ENCODE measurements around the gene TMEM108.

Gene TMEM108

DNA sequence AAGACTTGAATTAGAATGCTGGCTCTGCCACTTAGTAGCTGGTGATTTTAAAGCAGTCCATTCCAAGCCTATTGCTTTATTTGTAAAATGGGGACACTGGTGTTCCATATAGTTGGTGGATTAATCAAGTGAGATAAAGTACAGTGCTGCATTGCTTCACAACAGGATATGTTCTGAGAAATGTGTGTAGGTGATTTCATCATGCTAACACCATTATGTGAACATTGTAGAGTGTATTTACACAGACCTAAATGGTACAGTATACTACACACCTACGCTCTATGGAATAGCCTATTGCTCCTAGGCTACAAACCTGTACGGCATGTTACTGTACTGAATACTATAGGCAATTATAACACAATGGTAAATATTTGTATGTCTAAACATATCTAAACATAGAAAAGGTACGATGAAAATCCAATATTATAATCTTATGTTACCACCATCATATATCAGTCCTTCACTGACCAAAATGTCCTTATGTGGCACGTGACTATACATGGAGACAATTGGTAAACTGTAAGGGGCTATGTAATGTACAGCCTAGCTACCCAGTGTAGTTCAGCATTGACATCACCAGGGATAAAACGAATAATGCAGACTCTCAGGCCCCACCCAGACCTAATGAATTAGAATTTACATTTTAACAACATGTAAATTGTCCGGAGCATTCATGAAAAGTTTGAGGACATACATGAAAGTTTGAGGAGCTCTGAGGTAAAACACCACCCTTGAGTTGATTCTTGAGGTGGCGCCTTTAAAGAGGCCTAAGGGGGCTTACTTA lies 240.3 kb downstream of the TMEM108 start:
- no peak for DNase-seq (ENCODE audit: low spot score)

DNA sequence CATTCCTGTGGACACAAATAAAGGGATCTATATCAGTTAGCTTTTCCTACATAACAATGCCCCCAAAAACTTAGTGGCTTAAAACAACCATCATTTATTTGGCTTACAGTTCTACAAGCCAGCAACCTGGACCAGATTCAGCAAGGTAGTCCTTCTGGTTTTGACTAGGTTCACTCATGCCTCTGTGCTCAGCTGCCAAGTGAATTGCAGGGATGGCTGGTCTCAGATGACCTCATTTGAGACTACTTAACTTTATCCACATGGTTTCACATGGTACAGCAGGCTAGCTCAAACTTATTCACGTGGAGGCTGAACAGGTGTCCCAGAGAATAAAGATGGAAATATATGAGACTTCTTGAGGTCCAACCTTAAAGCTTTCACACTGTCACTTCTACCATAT lies 242.4 kb downstream of the TMEM108 start:
- DNase-seq (ENCODE audit: low spot score) = no peak

DNA sequence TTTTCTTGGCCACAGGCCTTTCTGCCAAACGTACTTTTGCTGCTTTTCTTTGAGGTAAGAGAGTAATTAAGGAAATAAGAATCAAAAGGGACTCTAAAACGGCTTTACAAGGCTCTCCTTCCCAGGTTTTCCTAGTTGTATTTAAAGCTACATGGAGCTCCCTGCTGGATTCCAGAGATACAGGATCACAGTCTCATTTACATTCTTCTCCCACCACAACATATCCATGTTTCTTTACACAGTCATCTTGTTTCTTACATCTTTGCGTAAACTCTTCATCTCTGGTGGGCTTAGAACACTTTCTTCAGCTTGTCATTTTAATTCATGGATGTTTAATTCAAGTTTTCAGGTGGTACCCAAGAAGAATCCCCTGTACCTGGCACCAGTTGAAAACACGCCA lies 244.0 kb downstream of the TMEM108 start:
- no peak for DNase-seq (ENCODE audit: low spot score)

DNA sequence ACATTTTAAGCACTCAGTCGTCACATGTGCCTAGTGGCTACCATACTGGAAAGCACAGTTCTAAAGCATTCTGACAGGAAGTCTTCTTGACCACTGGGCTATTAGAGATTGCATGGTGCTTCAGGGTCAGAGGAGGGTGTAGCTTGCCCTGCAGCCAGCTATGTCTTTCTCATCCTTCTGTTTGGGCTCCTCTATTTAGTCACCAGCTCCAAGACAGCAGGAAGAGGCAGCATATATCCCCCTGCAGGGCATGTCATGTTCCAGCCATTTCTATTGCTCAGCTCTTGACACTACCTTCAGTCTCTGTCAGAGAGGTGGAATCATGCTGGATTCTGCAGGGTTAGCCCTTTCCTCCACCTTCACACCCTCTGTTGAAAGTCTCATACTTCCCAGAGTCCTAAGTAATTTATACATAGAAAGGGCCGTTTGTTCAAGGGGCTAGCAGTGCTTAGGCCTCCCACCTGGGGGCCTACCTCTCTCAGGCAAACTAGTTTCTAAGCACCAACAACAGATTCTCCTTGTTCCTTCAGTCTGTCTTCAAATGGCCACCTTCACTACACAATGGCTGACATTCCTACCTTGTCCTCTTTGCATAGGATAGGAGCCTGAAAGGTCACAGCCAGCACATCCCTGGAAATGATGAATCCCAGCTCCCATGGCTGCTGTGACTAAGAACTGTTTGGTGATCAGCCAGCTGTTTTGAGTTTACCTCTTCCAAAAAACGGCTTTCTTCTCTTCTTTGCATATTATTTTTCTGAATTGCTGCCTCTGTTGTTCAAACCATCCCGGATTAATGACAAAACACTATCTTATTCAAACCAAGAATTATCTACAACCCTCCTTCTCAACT lies 246.0 kb downstream of the TMEM108 start:
- no peak for DNase-seq (ENCODE audit: low spot score)

DNA sequence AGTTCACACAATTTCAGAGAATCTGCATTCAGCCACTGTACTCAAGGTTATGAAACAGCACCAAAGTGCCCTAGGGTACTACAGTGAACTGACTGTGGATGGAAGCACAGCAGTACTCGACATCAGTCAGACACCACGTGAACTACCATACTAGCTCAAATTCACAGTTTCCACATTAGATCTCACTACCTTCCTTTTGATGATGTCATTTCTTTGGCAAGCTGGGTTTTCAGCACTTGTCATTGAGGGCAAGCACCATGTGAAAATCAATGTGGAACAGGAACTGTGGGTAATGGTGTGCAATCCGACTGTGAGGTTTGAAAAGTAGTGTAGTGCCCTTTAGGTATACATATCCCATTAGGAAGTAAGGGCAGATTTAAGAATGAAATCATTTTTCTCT lies 251.1 kb downstream of the TMEM108 start:
- DNase-seq (ENCODE audit: low spot score) = no peak

DNA sequence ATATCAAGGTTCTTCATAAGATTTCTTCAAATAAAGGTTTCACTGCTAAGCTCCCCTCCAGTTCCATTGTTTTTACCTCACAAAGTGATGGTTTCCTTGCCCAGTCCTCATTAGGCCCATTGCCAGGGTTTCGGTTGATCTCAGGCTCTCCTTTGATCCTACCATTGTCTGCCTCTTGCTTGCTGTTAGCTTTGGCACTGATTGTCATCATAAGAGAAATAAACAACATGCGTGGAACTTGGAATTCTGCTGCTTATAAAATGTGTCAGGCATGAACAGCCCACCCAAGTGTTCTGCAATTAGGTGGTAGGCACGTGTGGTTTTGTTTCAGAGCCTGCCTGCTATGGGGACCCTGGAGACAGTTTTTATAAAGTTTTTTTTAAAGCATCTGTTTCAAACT lies 254.1 kb downstream of the TMEM108 start:
- DNase-seq (ENCODE audit: low spot score) = no peak

DNA sequence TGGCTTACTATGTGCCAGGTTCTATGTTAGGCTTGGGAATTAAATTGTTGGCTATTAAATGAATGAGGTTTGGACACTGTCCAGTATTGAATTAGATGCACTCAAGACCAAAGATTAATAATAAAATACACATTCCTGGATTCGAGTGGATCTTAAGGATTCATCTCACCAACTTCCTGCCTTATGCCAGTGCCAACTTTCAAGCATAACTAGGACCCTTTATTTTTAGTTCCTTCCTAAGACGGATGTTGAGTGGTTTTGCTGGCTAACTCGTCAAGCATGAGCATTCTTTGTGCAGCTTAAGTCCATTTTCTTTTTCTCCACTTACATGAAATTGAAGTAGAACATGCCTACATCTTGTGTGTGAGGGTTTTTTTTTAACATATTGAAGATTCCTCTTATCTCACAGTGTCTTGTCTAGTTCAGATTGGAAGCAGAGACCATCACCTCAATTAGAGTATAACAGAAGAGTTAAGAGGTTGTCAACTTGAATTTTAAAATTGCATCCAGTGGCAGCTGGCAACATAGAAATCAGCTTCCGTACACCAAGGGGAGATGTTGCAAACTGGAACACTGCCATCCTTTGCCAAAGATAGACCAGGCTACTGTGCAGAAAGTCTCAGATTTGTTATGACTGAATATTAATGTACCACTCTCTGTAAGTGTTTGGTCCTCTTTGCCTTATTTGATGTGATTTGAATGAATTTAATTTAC lies 255.4 kb downstream of the TMEM108 start:
- no peak for DNase-seq (ENCODE audit: low spot score)

DNA sequence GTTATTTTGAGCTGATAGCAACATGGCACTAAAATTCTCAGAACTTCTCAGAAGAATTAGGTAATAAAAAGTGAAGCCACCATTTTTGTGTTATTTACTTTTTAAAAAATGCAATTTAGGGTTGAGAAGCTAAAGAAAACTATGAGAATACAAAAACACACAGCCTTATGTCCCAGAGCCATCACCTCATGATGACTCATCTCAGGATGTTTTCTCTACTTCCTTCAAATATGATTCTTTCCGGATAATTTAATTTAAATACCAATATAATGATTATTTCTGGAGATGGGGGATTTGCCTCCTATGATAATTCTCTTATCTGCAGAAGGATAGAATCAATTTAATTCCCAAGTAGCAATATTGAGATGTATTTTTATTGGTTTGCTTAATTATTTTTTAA lies 256.1 kb downstream of the TMEM108 start:
- DNase-seq (ENCODE audit: low spot score) = no peak

DNA sequence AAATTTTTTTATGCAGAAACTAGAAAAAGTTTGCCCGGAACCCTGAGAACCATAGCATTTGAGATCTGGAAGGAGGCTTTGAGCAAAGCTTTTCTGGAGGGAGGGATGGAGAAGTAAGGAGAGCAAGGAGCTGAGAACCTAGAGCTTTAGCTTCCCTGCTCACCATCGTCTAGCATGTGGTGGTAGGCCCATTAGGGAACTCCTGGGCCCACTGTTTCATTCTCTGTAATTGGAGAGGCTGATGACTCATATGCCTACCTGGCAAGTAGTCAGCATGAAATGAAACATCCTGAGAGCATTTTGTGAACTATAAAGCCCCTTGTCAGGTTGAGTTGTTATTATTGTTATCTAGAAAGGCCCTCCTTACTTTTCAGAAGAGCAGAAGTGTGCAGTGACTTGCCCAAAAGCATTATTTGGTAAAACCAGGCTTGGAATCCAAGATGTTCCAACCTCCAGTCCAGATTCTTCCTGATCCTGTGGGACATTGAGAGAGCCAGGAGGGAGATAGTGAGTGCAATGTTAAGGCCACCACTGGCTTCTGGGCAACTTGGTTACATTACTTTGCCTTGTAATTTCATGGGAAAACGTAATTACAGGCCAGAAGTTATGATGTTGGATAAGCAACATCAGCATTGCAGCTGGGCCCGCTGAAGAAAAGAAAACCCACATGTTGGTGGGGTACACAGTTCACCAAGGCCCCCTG lies 257.2 kb downstream of the TMEM108 start:
- no peak for DNase-seq (ENCODE audit: low spot score)

DNA sequence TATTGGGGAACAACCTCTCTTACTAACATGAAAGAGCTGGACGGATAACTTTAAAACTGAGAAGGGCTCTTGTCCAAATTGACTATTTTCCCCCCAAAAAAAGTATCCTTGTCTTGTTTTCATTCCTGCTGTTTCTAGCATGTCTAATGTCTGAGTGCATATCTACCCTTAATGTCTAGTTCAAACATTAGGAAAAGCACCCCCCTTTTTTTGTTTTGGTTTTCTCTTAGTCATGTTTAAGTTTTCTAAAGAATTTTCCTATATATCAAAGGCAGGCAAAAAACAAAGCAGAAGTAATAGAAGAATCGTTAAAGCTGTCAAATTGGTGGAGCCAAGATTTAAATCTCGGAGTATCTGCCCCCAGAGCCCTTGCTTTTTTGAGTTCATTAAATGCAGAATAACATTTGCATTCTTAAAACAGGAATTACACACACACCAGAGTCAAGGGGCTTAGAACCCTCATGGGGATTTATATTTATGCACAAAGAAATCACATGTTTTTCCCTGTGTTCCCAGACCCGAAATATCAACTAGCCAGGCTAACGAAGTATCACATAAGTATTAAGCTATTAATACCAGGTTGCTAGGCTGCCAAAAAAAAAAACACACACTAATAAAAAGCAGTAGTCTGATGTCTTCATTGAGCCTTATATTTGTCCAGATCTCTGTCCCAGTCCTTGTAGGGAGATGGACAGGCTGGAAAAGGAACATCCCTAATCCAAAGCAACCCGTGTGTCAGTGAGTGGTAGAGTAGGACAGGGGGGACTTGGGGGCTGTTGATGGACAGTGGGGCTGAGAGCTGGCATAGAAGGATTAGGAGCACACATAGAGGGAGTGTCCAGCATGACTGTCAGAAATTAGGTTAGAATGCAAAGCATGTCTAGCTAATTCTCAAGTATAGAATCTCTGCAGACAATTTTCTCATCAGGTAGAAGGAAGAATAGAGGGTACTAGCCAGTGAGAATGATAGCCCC lies 258.0 kb downstream of the TMEM108 start:
- DNase-seq (ENCODE audit: low spot score) = no peak

DNA sequence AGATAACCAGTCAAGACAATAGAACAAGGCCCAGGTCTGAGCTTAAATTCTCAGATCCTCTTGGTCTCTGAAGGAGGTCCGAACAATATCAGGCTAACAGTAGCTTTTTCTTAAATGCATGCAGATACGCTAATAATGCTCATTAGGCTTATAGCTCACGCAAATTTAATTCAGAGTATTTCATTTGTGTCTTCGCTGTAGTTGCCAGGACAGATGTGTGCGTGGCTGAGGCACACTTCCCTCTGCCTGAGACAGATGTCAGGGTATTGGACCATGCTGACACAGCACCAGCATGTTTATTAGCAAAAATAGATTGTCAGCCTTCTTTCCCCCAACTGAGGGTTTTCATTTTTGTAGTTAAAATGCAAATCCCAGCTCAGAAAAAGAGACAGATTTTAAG lies 258.8 kb downstream of the TMEM108 start:
- no peak for DNase-seq (ENCODE audit: low spot score)

DNA sequence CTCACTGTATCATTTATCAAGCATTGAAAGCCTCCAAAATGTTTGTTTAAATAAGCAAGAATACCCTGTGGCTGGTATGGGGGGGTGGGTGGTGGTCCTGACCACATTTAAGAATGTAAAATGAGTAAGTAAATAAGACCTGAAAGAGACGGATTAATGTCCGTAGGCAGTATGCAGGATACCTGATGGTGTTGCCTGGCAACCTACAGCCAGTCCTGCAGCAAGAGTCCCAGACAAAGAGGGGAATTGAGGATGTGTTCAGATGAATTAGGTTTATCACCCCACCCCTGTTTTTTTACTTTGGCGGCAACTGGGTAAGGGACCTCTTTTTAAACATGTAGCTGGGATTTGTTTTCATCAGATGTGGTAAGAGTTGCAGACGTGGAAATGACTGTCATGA lies 261.9 kb downstream of the TMEM108 start:
- DNase-seq (ENCODE audit: low spot score) = no peak

DNA sequence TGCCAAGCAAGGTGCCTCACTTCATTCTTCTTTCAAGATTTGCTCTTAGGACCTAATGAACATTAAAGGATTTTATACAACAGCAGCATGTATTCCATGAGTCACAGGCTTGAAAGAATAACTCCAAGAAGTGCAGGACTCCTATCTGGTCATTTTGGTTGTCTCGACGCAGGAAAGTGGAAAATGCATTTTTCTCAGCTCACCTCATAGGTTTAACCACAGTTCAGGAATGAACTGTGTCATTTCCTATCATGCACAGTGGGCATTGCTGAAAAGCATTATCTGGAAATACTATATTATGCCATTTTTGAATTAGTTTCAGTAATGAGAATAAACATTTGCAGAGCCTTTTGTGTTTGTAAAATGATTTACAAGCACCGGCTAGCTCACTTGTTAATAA lies 263.0 kb downstream of the TMEM108 start:
- DNase-seq (ENCODE audit: low spot score) = no peak

DNA sequence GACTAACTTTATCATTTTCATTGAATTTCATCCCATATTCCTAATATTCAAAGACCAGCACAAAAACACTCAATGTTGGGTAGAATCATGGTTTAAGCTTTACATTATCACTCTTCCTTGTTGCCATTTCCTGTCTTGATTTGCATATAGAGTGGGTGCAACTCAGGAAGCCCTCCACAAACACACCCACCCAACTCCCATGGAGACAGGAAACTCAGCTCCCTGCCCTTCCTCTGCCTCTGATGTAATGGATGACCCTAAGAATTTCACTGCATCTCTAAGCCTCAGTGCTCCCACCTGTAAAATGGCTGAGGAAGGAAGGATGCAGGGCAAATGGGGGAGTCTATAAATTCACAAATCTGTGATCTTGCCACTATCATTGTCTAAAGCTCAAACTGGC lies 263.5 kb downstream of the TMEM108 start:
- DNase-seq (ENCODE audit: low spot score) = no peak

DNA sequence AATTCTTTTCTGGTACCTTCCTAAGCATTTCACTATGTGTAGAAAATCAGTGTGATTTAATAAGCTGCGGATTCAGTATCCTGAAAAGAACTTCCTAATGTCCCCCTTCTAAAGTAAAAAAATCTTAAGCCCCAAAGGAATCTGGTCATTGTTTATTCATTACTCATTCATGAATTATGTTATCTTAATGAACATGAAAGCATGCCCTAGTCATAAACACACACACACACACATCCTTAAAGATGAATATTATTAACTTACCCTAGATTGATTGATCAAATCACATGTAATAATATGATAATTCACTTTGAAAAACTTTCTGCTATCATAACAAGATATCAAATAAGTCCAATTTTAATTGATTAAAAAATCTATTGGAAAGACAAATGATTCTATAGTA lies 265.2 kb downstream of the TMEM108 start:
- DNase-seq (ENCODE audit: low spot score) = no peak

DNA sequence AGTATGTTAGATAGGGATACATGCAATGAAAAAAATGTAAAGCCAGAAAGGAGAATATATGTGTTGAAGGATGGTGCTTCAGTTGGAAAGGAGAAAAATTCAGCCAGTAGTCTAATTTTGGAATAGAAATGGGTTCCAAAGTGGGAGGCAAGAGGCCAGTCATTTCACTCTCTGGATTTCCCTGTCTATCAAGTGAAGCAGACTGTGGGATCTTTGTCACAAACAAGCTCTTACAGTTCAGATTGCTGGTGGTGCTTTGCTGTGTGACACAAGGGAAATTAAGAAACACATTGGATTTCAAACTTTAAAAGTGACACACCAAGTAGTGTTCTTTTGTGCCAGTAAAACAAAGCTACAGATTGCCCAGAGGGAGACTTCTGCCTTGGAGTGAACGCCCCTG lies 279.7 kb downstream of the TMEM108 start:
- DNase-seq (ENCODE audit: low spot score) = no peak

DNA sequence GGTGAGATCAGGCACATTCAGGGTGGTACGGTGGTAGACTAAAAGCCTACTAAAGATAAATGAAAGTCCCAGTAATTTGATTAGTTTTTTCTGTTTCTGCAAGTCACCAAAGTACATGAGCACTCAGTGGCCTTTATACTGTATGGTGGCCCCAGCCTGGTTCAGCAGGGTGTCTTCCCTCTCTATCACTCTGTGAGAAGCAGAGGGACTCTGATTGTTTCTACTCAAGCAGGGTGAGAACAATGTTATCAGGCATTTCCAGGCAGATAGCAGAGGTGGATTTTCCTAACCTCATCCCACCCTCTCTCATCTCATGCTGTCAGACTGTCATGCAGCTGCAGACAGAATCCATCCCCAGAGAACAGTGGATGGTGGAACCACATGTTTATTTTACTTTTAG lies 290.2 kb downstream of the TMEM108 start:
- no peak for DNase-seq (ENCODE audit: low spot score)

DNA sequence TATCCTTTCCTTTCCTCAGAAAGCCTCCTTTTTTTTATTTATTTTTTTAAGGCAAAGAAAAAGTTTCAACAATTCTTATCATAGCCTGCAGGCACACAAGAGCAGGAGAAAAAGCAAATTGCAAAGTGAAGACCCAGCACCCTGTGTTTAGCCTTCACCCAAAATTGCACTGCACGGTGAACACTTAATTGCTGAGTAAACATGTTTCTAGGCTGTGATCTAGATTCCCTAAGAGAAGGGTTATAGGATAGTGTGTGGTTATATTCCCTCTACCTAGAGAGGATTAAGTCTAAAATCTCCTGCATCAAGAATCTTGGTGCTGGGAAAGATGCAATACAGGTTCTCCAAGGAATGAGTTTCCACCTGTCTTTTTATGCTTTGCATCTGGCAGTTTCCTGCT lies 291.4 kb downstream of the TMEM108 start:
- no peak for DNase-seq (ENCODE audit: low spot score)

DNA sequence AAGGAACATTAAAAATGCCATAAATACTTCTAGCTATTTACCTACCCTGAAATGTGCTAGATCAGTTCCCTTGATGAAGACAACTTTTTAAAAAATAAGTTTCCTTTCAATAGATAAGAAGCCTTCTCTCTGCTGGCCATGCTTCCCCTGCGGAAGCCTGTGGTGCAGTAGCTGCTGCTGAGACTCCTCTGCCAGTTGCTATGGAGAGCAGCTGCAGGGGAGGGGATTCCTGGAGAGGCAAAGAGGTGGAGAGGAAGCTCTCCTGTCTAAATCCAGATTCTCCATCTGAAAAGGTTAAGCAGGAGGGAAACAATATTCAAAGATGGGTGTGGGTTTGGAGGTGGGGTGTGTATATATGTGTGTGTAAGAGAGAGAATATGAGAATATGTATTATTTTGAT lies 291.9 kb downstream of the TMEM108 start:
- peak; percentile 34 for DNase-seq (ENCODE audit: low spot score)

DNA sequence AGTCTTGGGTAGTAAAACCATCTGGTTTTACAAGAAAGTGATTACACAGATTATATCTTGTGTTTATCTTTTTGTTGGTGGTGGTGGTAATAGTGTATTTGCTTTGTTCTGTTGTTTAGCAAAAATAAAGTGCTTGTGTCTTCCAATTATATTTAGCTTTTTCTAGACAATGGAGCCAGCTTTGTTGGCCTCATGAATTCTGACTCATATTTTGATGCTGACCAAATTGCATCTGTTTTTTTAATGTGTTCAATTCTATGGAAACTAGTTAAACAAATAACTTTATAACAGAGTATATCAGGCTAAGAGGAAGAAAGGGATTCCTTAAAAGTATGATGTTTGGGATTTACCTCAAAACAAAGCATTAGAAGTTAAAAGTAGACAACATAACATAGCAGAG lies 292.3 kb downstream of the TMEM108 start:
- DNase-seq (ENCODE audit: low spot score) = no peak

DNA sequence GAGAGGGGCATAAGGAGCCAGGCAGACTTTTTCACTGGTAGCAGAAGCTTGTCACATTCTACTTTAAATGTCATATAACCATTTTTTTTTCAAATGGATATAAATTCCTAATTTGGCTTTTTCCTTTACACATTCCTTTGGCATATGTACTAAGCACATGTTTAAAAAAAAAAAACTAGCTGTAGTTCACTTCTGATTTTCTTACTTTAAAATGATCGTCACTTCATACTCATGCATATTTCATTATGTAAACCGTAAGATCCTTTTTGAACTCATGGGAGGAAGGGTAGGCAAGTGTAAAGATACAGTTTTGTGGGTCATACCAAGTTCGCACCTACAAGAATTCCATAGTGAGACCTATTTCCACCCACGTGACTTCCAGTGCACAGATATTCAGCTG lies 316.5 kb downstream of the TMEM108 start:
- DNase-seq (ENCODE audit: low spot score) = no peak
